GM19372 (cell line): ENCODE data around the gene HS6ST1.

Source experiments
- ATAC-seq: cut with Tn5 transposase; IDR thresholded peaks from one replicate; pipeline ENCODE4 v1.9.1; 2021; ENCODE audit warnings: mild to moderate bottlenecking, low read depth, moderate library complexity; ENCODE audit not compliant: unreplicated experiment

The HS6ST1 gene

GRCh38 chr2:128322715-128323554, 4.3 kb upstream of the HS6ST1 start:
- no peak for ATAC-seq

- peak; percentile 43 for ATAC-seq
These were observed 3.4 kb upstream of the HS6ST1 start for GRCh38 chr2:128321784-128322714.

GRCh38 chr2:128320906-128321771, 2.5 kb upstream of the HS6ST1 start:
- no peak for ATAC-seq

GRCh38 chr2:128320192-128320905, 1.7 kb upstream of the HS6ST1 start:
- no peak for ATAC-seq

- ATAC-seq, result no peak
These were observed 1.0 kb upstream of the HS6ST1 start for GRCh38 chr2:128319631-128320191.

GRCh38 chr2:128318245-128318644, 423 bp downstream of the HS6ST1 start:
- ATAC-seq, result peak; percentile 13

GRCh38 chr2:128317899-128318225, 806 bp downstream of the HS6ST1 start:
- peak; percentile 5 for ATAC-seq

- peak; percentile 30 for ATAC-seq
These were observed 1.3 kb downstream of the HS6ST1 start for GRCh38 chr2:128317181-128317898.

- no peak for ATAC-seq
These were observed 1.9 kb downstream of the HS6ST1 start for GRCh38 chr2:128316777-128317180.

- ATAC-seq, result no peak
These were observed 2.6 kb downstream of the HS6ST1 start for GRCh38 chr2:128315829-128316776.

- no peak for ATAC-seq
These were observed 3.4 kb downstream of the HS6ST1 start for GRCh38 chr2:128315122-128315828.

- no peak for ATAC-seq
These were observed 4.1 kb downstream of the HS6ST1 start for GRCh38 chr2:128314348-128315121.

GRCh38 chr2:128313931-128314347, 4.7 kb downstream of the HS6ST1 start:
- no peak for ATAC-seq

- no peak for ATAC-seq
These were observed 5.4 kb downstream of the HS6ST1 start for GRCh38 chr2:128313091-128313836.

GRCh38 chr2:128312411-128312810, 6.3 kb downstream of the HS6ST1 start:
- ATAC-seq, result no peak
